Stimulated activated naive CD4-positive, alpha-beta T cell (primary cell): Measurements from ENCODE around the gene PPEF1.
"Not testable (repeated sequence)": the region's sequence is repeated elsewhere in the genome, so short reads cannot be mapped to it uniquely, and the experiment has no call there.

ENCODE experiments used
- DNase-seq, 6 experiments: peaks; one replicate each; lab custom pipeline; 2025; lab: John Stamatoyannopoulos, UW

The PPEF1 gene

DNA sequence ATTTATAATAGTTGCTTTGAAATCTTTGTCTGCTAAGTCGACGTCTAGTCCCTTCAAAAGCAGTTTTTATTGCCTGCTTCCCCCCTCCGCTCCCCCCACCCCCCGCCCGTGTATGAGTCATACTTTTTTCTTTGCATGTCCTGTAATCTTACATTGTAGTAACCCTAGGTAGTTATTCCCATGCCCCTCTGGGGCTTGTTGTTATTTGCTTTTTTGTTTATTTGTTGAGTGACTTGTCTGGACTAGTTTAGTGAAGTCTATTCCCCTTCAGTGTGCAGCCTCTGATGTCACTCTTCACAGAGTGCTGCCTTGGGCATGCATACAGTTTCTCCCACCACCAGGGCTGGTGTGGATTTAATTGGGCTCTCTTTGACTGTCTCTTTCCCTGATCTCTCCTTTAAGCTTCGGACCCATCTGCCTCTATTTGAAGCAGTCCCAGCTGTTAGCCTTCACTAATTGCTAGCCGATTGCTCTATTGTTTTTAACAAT is 86.2 kb downstream of the PPEF1 start:
- DNase-seq = no peak

DNA sequence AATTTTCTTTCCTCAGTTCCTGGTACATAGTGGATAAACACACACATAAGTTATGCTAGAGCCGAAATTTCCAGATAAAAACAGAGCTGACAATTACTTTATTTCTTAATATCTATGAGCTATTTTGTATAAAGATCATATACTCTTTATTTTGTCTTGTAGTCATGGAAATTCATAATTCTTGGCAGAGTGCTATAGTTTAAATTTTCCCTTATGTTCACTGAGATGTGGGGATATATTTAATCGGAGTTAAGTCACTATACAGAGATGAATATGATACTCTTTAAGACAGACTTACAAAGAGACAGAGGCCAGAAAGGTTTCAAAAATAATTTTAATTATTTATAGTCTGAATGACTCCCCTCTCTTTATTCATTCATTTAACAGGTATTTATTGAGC is 89.7 kb downstream of the PPEF1 start:
- no peak for DNase-seq

DNA sequence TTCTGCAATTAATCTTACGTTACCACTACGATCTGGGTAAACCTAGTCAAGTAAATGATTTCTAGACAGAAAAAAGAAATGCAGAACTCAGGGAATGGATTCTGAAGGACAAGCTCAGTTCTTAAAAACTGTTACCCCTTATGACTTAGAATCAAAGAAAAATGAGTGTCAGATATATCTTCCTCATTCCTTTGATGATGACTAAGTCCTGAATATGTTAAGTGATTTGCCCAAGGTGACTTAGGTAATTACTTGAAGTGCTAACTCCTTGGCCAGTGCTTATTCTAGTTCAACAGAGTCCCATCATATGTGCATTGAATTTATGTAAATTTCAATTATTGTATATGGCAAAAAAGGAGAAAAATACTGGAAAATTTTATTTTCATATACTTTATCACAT is 92.5 kb downstream of the PPEF1 start:
- no peak for DNase-seq

DNA sequence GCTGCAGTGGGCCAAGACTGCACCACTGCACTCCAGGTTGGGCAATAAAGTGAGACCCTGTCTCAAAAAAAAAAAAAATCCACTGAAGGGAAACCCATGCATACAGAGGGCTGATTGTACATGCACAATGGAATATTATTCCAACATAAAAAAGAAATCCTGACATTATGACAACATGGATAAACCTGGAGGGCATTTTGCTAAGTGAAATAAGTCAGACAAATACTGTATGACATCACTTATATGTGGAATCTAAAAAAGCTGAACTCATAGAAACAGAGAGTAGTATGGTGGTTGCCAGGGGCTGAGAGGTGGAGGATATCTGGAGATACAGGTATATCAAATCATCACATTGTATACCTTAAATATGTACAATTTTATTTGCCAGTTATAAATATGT is 102.2 kb downstream of the PPEF1 start:
- no peak for DNase-seq

DNA sequence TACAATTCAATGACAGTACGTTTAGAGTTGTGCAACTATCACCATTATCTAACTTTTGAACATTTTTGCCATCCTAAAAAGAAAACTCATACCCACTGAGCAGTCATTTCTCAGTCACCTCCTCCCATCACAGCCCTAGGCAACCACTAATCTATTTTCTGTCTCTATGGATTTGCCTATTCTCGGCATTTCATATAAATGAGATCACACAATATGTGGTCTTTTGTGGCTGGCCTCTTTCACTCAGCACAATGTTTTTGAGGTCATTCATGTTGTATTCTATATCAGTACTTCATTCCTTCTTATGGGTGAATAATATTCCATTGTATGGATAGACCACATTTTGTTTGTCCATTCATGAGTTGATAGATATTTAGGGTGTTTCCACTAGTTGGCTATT is 103.0 kb downstream of the PPEF1 start:
- DNase-seq = no peak

DNA sequence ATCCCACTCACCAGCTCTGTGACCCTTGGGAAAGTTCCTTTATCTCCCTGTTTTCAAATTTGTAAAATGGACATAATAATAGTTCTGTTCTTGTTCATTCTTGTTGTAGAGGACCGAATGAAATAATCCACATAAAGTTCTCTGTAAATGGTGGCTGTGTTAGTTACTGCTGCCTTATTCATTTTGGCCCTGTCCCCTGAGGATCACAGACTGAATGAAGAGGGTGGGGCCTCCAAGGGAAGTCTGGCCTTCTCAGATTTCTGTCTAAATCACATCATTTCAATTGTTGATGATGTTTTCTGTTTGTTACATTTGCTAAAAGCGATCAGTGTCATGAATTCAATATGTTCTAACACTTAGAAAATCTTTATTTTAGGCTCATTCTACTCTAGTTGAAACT is 117.9 kb downstream of the PPEF1 start:
- no peak for DNase-seq

DNA sequence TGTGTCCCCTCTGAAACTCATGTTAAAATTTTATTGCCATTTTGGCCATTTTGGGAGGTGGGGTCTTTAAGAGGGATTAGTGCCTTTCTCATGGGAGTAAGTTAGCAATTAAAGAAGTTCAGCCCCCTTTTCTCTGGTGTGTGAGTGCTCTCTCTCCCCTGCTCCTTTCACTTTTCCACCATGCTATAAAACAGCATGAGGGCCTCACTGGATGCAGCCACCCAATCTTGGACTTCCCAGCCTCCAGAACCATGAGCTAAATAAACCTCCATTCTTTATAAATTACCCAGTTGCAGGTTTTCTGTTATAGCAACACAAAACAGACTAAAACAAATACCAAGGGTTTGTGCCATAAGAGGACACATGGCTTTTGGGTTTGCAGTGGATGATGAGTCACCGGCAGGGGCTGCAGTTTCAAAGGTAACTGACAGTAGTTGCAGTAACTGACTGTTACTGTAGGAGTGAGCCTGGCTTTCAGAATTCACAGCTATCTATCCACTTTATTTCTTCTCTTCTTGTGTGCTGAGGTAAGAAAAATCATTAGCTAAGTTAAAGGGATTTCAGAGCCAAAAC is 121.5 kb downstream of the PPEF1 start:
- no peak for DNase-seq

DNA sequence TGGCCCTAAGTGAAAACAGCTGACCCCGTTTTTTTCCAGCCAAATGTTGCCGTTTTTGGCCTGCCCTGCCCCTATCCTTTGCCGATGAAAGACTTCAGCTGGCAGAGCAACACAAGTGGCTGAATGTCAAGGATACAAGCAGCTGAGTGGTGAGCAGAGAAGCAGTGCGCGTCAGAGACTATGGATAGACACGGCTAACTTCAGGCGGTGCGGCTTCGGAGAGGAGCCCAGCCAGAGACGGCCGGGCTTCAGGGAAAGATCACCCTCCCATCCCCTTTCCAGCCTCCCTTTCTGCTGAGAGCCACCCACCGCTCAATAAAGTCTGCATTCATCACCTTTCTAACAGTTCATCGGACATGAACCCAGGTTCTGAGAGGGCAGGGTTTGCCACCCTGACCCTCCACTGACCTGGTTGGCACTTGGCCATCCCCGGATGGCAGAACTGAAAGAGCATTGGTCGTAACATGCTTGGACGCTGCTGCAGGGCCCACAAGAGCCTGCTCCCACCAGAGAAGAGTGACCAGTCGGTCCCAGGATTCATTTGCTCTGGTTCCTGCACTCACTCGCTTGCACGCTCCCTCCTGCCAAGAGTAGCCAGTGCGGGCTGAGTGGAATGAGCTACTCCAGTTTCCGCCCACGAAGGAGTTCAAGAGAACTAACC is 125.8 kb downstream of the PPEF1 start:
- DNase-seq = no peak

DNA sequence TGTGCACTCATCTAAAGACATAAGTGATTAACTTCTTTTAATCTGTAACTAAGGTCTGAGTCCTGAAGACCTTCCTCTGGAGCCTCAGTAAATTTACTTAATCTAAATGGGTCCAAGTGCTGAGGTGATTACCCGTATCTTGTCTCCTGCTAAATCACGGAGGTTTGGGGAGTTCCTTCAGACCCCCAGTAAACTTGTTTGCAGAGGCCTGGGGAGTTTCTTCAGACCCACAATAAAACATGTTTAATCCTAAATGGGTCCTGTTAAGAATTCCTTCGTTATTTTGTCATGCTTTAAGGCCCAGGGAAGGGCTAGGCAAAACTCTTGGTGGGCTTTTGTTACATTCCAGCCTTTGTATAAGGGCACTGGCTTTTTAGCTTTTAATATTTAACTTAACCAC is 140.5 kb downstream of the PPEF1 start:
- DNase-seq = not testable (repeated sequence)

DNA sequence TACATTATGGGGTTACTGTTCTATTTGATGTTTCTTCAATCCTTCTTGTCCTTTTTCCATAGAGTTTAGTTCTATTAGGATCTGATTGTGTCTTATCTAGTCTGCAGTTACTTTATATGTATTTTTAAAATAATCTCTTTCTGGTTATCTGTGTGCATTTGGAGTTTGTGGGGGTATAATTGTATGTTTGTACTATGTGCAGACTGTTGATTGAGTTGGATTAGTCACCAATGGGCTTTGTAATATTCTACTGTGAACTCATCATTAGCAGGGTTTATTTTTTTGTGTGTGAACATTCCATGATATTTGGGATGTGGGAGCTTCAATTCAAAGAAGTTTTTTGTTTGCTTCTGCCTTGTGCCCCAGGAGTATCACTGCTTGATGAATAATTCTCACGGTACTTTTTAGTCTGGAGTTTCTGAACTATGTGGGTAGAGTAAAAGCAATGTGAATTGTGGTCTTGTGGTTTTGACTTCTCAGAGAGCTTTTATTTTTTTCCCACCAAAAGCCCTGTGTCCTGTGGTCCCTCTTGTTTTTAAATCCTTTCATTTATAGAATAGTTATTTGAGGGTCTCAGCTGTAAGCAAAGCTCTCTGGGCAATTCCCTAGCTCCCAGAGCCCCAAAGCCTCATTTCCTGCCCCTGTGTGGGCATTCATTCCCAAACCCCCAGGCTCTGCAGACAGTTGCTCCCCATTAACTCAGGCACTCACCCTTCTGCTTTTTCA is 148.6 kb downstream of the PPEF1 start:
- DNase-seq = no peak

DNA sequence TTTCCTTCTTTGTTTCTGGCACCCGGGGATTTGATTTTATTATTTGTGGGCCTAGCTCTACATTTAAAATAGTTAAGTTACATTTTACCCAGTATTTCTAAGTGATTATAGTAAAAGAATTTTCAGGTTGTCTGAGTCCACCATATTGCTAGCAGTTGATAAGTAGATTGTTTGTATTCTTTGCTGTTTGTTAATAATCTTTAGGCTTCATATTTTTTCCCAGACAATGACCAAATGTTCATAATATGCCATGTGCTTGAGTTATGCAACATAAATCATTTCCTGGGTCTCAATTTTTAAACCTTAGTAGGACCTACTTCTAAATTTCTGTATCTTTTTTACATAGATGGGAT is 149.2 kb downstream of the PPEF1 start:
- DNase-seq = no peak

DNA sequence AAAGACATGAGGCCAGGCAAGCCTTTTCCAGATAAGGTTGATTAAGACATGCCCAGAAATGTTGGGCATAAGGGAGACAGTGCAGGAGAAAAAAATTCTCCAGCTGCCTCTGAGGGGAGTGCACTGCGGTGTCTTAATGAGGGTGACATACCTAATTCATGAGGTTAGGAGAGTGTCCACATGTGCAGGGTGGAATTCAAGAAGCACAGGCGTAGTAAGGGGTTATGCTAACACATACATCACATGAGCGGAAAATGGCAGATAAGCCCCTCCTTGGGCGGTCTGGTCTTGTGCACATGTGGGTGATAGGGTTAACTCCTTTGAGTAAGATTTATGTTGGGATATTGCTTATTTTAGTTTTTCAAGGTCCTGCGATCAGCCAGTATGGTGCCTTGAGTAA is 154.1 kb downstream of the PPEF1 start:
- DNase-seq = no peak

DNA sequence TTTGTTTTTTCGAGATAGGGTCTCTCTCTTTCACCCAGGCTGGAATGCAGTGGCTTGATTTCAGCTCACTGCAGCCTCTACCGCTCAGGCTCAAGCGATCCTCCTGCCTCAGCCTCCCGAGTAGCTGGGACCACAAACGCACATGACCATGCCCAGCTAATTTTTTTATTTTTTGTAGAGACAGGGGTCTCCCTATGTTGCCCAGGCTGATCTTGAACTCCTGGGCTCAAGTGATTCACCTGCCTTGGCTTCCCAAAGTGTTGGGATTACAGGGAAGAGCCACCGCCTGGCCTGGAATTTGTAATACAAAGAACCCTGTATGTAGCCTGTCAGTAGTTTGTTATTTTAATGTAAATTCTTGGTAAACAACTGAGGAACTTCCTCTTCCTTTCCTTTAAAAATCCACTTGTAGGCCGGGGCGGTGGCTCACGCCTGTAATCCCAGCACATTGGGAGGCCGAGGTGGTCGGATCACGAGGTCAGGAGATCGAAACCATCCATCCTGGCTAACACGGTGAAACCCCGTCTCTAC is 157.0 kb downstream of the PPEF1 start:
- DNase-seq = no peak

DNA sequence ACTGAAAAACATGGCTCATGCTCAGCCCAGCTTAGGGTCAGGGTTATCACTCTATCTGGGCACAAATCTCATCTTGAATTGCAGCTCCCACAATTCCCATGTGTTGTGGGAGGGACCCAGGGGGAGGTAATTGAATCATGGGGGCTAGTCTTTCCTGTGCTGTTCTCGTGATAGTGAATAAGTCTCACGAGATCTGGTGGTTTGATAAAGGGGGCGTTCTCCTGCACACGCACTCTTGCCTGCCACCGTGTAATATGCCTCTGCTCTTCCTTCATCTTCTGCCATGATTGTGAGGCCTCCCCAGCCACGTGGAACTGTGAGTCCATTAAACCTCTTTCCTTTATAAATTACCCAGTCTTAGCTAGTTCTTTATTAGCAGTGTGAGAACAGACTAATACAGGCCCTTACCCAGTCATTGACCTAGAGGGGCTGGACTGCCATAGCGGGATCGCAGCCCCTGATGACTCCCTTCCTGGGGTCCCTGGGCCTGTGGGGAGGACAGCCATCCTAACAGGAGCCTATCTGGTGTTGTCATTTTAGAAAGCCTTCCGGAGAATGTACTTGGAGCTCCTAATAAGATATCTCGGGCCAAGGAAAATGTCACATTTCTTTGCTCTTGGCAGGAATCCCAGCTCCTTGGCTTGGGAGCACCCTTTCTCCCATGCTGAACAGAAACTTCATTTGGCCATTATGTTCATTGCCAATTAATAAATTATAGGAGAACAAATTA is 163.9 kb downstream of the PPEF1 start:
- no peak for DNase-seq

DNA sequence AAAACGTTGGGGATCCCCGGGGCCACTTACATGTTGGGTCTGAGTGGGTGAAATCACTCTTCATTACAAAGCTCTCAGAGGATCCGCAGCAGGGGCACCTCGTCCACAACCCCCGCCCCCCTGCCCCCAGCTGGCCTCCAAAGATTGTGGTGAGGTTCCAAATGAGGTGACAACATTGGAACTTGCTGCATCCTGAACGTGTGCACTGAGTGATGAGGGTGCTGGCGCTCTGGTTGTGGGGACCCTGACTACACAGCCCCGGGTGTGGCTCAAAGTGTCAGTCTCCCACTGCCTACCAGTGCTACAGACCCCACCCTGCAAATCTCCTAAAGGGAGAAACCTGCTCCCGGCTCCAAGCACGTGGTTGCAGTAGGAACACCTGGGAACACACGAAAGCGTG is 164.5 kb downstream of the PPEF1 start:
- DNase-seq = no peak

DNA sequence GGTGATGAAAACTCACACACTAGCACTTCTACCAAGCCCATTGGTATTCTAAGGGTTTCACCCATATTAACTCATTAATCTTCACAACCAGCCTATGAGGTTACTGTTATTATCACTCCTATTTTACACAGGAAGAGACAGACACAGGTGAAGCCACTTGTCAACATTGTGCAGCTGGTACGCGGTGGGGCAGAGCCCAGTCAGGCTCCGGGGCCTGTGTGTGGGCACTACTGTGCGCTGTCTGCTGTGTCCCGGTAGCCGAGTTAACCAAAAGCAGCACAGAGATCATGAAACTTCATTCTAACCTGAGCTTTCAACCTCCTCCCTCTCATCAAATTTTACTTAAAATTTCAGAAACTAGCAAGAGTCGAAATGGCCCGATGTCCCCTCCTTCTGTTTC is 165.2 kb downstream of the PPEF1 start:
- no peak for DNase-seq

DNA sequence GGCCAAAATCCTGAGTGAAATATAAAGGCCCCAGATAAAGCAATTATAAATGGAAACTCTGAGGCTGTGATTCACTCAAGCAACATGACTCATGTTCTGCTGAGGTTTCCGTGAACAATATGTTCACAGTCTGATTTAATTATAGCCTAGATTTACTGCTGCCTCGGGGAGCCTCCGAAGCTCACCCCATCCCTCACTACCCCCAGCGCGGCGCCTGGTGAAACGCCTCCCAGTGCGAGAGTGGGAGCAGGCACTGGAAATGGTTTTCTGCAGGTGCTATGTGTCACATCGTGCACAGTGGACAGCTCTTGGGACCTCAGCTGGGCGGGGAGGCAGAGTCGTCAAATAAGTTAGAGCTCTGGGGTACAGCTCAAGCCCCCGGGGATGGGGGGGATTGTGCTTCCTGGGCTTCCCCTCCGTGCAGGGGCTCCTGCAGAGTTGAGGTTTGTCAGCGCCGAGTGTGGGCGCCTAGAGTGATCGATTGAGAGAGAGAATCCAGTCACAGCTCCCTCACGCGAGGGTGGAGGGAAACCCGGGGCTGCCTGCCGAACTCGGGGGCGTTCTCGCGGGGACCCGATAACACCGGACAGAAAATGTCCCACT is 165.8 kb downstream of the PPEF1 start:
- no peak for DNase-seq

DNA sequence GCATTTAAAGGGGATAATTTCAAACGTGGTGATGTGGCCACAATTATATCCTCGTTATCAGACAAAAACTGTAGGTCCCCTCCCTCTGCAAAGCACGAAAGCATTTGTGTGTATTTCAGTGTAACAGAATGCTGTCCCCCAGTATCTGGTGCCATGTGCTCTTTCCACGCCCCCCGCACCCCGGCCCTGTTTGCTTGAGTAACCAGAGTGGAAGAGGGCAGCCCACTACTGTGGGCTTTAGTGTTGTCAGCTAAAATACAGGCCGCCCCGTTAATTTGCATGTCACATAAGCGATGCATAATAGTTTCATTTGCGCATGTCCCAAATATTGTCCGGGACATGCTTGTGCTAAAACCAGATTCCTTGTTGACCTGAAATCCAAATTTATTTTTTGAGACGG is 166.4 kb downstream of the PPEF1 start:
- no peak for DNase-seq

DNA sequence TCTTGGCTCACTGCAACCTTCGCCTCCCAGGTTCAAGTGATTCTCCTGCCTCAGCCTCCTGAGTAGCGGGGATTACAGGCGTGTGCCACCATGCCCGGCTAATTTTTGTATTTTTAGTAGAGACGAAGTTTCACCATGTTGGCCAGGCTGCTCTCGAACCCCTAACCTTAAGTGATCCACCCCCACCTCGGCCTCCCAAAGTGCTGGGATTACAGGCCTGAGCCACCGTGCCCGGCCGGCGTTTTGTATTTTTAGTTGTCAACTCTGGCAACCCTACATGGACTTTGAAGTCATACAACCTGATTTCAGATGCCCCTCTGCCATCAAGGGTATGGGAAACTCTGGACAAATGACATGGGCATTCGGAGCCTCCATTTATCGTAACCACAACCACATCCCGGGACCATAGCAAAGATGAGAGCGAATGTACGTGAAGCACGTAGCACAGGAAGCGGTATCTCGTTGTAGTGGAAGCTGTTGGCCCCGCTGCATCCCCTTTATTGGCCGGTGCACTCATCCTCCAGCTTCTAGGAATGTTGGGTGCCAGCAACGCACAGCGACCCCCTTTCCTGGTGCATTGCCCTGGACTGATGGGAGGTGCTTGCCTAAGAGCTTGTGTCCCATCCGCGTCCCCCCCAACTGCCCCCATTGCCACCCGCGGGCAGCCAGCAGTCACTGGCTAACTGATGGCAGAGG is 167.3 kb downstream of the PPEF1 start:
- no peak for DNase-seq

DNA sequence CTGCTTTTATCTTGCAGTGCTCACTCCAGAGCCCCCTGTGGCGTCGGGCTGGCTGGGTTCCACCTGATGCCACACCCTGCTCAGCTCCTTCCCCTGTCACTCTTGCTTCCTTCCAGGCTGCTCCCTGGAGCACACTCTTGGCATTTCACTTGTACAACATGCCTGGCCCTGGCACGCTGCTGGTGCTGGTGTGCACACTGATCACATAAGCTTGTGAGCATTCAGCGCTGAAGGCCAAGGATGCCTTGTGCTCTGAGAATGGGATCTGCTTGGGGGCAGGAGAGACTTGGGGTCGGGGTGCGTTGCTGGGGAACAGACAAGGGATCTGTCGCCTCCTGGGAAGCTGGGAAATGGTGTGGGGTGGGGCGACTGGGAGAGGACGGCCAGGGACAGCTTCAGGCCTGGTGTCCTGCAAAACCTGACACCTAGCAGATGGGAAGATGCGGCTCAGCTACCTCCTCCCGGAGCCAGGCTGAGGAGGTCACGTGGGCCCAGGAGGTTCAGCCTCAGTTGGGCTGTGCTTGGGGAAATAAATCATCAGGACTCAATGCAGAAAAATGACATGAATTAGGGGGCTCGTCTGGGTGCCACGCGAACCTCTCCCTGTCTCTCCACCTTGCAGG is 167.9 kb downstream of the PPEF1 start:
- no peak for DNase-seq

DNA sequence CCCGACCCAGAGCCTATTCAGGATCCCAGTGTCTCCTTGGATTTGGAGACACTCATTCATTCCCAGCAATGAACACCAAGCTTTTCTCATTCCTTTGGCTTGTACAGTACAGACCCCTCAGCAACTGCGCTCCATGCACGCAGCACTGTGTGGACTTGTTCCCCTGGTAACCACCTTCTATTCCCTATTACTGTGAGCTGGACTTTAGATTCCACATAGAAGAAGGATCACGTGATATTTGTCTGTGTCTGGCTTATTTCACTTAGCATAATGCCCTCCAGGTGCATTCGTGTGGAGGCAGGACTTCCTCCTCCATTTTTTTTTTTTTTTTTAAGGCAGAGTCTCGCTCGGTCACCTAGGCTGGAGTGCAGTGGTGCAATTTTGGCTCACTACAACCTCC is 170.0 kb downstream of the PPEF1 start:
- no peak for DNase-seq
